Hematopoietic multipotent progenitor cell treated with erythropoietin and hydrocortisone succinate and interleukin-3 and kit ligand, for 8 days (in vitro differentiated cells): ENCODE results near the gene TCP11L2.

Experiments
- DNase-seq: peaks from one replicate; pipeline ENCODE4 v3.0.0-alpha.2; 2015

Gene TCP11L2

DNA sequence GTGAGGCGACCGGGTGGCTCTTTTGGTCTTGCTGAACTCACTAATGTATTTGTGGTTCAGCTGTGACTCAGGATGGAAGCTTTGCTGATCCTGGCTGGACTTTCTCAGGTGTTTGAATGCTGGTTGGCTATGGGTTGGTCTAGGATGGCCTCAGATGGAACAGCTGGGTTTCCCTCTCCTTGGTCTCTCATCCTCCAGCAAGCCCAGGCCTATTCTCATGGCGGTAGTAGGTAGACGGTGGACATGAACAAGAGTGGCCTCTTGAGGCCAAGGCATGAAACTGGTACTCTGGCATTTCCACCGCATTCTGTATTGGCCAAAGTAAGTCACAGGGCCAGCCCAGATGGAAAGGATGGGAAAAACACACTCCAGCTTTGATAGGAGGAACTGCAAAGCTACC is 43.2 kb downstream of the TCP11L2 start:
- peak; percentile 60 for DNase-seq

DNA sequence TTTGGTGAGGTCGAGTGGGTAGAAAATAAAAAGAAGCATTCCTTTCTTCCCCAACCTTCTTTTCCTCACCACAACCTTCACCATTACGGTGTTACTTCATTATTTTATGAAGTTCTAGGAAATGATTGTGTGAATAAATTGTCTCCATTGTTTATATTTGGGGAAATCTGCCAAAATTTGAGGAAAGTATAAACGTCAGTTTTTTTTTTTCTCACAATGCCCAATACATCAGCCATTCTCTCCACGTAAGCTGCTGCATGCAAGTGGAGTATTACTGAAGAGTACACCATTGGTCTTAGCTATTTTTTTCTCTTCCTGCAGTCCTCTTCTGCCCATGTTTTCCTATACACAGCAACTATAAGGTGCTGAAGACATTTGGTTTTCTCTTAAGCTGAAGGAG is 45.9 kb downstream of the TCP11L2 start:
- DNase-seq, result no peak

DNA sequence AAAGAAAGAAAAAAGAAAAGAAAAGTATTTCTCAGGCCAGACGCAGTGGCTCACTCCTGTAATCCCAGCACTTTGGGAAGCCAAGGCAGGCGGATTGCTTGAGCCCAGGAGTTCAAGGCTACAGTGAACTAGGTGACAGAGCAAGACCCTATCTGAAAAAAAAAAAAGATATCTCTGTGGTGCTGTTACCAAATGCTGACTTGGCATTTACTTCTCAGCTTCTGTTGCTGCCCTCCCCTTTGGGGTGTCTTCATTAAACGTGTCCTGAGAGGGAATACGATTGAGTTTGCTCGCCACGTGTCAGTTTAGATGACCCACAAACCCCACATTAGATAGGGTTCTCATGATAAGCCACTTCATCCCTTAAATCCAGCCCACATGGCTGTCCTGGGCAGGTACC is 50.6 kb downstream of the TCP11L2 start:
- no peak for DNase-seq

DNA sequence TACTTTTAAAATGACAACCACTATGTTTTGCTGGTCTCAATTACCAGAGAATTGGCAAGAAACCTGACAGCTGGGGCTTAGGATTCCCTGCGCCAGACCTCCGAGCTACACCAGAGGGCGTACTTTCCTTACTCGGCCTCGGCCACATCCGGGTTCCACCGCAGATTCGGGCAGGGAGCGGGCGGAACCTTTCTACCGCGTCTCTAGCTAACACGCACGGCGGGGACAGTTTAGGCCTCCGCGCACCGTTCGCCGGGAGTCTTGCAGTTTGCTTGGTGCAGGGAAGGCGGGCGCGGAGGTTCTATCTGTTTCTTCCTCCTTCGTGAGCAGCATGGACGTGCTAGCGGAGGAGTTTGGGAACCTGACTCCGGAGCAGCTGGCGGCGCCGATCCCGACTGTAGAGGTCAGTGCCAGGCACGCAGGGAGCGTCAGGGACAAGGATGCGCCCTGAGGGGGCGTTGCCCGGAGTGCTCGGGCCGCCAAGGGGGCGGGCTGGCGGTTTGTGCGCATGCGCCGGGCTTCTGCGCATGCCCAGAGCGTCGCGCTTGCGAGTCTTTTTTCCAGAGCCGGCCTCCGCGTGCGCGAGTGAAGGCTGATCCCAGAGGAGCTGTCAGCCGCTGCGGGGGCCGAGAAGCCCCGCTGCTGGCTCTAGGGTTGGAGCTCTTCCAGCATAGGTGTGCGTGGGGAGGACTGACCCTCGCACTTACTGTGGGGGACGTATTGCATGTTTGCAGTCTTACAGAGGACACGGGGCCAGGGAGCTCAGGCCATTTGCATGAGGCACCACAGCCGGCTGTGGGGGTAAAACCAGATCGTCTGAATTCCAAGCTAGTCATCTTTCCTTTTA is 55.2 kb downstream of the TCP11L2 start, which contains the start of gene POLR3B:
Gene POLR3B, plus strand, starts transcription at position 200 of the 847 bp plus-strand sequence. Its CDS starts 132 bp downstream, at position 332.
- DNase-seq, result peak; percentile 95

DNA sequence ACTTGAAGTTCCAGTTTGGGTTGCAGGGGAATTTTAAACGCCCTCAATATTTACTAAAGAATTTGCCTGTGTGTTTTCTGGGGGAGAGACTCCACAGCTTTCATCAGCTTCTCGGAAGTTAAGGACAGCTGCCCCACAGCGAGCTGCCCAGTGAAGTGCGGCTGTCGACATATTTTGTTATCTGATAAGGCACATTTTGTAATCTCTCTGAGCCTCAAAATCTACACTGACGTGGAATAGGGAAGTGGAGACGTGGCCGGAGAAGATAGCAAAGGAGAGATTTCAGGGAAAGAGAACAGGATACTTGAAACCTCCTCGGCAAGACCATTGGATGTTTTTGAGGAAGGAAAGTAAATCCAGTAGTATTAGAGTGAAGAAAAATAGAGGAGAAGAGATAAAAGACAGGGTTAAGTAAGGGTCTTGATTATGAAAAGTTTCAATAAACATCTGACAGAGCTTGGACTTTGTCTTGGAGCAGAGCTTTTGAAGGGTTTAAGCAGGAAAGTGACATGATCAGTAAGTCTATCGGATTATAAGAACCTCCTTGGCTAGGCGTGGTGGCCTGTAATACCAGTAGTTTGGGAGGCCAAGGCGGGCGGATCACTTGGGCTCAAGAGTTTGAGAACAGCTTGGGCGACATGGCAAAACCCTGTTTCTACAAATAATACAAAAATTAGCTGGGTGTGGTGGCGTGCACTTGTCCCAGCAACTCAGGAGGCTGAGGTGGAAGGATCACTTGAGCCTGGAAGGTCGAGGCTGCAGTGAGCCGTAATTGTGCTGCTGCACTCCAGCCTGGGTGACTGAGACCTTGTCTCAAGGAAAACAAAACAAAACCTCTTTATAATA is 56.1 kb downstream of the TCP11L2 start:
- peak; percentile 86 for DNase-seq

DNA sequence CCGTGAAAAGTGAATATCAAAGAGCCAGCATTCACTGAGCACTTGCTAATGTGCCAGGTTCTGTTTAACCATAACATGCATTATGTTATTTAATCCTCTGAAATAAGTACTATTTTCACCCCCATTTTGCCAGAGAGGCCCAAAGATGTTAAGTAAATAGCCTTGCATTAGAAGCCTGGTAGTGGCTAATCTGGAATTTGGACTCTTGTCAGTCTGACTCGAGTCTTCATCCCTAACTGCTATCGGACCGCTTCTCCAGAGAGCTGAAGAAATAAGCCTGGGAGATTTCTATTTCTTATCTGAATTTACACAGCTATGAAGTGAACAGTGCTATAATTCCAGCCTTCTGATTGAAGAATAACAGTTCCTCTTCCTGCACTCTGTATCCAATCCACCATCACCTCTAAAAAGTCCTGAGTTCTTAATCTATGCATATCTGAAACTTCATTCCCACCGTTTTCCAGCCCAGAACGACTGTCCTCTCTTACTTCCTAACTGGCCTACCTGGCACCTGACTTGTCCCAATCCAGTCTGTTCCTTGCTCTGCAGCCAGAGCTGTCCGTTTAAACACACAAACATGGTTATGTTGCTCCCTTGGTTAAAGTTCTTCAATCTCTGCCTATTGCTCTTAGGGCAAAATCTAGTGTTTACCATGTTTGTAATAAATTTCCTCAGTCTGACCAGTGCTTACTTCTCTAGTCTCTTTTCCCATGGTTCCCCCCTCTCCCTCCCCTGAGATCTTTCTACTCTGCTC is 57.3 kb downstream of the TCP11L2 start:
- no peak for DNase-seq

DNA sequence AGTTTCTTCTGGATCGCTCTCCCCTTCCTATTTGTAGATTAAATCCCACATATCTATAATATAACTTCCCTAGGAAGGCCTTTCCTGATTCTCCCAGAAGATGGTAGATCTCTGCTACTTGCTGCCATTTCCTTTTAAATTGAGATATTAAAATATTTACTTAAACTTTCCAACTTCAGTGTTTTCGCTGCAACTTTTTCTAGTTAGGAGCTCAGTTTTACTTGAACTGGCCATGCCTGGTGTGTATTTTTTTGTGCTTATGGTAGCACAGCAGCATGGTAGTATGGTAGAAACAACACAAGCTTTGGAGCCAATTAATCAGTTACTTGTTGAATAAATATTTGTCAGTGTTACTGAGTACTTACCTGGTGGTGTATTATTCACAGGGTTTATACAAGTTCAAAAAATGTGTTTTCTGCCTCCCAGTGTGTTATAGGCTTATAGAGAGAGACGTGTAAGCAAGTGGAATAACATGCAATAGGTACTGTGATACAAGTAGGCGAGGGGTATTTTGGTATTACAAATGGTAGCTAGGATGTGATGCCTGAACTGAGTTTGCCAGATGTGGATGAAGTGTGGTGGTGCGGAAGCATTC is 58.0 kb downstream of the TCP11L2 start:
- DNase-seq, result no peak

DNA sequence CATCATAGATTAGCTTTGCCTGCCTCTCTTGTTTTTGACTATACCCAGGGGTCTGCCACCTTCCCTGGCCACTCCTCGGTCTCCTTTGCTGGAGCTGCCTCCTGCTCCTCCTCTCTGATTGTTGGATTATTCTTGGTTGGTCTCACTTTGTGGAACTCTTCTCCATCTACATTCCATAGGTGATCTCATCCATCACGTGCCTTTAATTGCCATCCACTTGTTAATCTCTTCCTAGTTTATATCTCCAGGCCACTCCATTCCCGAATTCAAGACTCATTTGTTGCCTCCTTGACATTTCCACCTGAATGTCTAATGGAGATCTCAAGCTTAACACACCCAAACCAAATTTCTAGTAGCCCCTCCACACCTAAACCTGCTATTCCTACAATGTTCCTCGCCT is 60.4 kb downstream of the TCP11L2 start:
- DNase-seq, result no peak

DNA sequence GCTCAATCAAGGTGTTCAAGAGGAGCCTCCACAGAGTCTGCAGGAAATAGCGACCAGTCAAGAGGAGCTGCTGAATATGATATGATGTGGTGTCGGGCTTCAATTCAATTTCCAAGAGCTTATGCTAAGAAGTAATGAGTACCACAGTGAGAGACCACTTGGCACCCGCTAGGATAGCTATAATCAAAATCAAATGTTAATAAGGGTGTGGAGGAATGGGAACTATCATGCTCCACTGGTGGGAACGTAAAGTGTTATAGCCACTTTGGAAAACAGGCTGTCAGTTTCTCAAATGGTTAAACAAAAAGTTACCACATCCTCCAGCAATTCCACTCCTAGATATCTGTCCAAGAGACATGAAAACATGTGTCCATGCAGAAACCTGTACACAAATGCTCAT is 61.7 kb downstream of the TCP11L2 start:
- DNase-seq, result no peak

DNA sequence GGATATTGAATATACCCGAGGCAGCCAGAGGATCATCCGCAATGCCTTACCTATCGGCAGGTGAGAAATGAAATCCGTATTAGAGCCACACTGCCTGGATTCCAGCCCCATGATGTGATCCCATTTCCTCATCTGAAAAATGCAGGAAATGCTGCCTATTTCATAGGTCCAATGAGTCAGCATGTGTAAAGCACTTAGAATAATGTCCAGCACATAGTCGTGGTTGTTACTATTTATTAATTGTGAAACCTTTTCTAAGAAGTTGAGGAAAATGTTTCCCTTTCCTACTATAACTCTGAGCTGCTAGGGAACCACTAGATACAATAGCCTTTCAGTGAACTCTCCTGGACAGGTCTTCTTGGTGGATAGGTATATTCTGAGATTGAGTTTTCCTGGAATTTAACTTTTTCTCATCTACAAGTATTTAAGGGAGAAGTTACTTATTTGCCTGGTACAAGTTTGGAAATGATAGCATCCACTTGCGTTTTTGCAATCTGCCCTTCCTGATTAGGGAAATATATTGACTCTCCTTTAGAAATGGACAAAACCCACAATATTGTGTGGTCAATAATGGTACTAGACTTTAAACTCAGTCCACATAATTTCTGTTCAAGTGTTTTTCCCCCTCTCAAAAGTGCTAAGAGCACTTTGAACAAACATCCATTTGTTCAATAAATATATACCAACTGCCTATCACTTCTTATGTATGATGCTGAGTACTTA is 67.3 kb downstream of the TCP11L2 start:
- no peak for DNase-seq

DNA sequence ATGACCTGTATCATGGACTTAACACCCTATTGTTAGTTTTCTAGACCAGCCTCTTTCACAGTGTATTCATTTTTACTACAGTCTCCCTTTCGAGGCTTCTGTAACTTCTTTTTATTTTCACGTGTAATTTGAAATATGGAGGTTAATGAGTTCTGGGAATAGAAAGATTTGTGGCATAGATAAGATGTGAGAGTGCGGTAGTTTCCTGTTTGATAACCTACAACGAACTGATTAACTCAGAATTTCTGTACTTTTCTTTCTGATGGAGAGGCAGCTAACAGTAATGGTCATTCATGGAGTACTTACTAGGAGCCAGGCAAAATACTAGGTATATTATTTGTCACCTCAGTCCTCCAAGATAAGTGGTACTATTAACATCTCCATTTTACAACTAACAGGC is 76.3 kb downstream of the TCP11L2 start:
- peak; percentile 11 for DNase-seq

DNA sequence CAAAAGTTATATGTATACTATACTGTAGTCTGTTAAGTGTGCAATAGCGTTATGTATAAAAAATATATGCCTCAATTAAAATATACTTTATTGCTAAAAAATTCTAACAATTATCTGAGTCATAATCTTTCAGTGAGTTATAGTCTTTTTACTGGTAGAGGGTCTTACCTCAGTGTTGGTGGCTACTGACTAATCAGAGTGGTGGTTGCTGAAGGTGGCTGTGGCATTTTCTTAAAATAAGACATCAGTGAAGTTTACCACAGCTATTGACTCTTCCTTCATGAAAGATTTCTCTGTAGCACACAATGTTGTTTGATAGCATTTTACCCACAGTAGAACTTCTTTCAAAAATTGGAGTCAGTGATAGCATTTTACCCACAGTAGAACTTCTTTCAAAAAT is 78.4 kb downstream of the TCP11L2 start:
- no peak for DNase-seq

DNA sequence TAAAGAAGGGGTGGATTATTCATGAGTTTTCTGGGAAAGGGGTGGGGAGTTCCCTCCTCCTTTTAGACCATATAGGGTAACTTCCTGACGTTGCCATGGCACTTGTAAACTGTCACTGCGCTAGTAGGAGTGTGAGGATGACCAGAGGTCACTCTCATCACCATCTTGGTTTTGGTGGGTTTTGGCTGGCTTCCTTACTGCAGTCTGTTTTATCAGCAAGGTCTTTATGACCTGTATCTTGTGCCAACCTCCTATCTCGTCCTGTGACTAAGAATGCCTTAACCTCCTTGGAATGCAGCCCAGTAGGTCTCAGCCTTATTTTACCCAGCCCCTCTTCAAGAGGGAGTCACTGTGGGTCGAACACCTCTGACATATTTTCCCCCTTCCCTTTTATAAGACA is 79.3 kb downstream of the TCP11L2 start:
- DNase-seq, result peak; percentile 6

DNA sequence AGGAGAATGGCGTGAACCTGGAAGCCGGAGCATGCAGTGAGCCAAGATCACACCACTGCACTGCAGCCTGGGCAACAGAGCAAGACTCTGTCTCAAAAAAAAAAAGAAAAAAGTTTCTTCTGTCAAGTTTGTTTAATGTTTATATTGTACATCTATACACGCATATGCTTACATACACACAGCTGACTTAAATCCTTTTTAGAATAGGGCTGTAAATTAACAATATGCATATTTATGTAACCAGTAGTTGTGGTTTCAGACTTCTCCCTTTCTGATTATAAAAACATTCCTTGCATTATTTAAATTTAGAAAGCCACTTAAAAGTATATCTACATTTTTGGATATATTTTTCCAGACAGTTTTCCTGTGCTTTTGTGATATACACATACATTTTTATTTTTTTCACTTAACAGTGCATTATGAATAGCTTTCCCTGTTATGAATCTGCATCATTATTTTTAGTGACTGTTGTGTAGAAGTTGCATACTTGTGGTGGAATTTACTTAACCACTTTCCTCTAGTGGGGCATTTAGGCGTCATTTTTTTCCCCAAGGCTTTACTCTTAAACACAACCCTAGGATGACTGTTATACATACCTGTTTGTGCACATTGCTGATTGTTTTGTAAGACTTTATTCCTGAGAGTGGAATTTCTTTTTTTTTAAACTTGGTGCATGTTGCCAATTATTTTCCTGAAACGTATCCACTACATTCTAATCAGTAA is 84.4 kb downstream of the TCP11L2 start:
- DNase-seq, result no peak

DNA sequence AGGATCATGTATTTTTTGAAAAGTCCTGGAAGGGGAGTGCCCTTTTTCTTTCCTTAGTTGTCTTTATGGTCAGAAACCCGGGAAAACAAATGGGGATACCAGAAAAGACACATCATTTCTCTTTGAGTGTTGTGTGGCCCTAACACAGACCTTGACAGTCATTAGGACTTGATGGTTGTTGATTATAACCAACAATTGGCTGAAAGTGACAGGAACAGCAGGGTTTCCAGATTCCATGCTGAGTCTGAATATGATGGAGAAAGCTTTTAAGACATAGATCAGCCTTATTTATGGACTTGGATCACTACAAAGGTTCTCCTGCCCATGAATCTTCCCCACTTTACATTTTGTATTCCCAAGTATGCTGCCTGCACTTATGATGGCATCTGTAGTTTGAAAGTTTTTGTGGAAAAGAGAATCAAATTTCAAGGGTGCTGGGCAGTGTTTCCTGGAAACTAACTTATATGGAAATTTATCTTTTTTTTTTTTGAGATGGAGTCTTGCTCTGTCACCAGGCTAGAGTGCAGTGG is 85.4 kb downstream of the TCP11L2 start:
- DNase-seq, result no peak

DNA sequence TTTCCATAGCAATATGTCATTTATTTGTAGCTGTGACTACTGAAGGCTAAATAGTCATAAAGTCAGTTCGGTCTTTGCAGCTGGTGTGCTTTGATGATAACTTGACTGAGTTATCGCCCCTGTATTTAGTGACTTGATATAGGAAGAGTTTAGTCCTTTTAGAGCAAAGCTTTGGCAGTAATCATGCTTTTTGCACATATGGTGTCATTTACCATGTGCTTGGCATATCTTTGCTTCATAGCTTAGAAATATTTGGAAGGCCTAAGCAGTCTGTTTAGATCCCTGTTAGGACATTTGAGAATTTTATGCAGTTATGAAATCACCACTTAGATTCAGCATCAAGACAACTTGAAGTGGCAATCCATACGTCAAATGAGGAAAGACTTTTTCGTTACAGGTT is 86.6 kb downstream of the TCP11L2 start:
- no peak for DNase-seq

DNA sequence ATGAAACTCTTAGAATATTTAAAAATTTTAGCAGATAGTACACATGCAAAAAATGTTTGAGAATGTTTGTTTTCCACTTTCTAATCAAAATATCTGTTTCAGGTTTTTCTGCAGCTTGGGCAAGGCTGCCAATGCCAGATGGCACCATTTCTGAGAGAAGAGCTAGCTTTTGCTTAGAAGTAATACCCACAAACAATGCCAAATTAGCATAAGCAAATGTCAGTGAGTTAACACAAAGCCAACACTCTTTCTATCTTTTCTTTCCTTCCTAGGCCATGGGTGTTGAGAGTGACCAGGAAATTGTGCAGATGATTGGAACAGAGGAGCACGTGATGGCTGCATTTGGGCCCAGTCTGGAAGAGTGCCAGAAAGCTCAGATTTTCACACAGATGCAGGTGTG is 90.2 kb downstream of the TCP11L2 start:
- no peak for DNase-seq
